GM19238 (cell line): ENCODE results near the gene TAF1B.

ENCODE experiments used
- DNase-seq: peaks from one replicate; pipeline ENCODE4 v3.0.0; 2011; ENCODE audit warnings: low spot score; ENCODE audit not compliant: insufficient read length

TAF1B gene

DNA sequence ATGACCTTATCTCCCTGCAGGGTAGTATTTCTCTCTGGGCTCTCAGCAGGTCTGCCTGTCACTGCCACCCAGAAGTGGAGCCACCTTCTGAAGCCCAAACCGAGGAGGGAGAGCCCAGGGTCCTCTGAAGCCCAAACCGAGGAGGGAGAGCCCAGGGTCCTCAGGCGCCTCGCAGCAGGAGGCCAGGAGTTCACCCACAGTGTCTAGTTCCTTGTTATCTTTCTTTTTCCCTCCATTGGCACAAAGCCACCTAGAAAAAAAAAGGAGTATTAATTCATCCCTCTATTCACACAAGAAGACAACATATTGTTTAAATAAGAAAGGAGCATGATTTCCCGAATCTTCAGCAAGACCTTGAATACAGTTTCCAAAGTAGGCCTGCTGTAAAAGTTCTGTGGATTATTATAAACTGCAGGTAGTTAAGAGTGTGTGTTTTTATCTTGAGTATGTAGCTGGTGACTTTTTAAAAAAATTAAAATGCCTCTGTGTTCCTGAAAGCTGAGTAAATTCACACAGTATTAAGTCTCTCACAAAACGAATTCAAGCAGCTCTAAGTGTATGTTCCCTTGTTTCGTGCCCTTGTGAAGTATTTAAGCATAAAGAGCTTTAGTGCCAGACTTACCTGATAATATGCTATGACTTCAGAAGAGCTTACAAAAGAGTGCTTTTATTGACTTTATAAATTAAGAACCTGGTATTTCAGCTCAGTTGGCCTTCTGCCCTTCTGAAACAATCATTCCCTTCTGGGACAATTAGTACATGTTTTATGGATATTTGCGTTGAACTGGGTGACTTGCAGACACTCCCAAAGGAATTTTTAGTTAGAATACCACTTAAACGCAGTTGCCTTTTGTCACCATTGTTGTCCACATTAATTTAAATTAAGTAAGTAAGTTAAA, 96.6 kb downstream of the TAF1B start:
- DNase-seq: no peak

DNA sequence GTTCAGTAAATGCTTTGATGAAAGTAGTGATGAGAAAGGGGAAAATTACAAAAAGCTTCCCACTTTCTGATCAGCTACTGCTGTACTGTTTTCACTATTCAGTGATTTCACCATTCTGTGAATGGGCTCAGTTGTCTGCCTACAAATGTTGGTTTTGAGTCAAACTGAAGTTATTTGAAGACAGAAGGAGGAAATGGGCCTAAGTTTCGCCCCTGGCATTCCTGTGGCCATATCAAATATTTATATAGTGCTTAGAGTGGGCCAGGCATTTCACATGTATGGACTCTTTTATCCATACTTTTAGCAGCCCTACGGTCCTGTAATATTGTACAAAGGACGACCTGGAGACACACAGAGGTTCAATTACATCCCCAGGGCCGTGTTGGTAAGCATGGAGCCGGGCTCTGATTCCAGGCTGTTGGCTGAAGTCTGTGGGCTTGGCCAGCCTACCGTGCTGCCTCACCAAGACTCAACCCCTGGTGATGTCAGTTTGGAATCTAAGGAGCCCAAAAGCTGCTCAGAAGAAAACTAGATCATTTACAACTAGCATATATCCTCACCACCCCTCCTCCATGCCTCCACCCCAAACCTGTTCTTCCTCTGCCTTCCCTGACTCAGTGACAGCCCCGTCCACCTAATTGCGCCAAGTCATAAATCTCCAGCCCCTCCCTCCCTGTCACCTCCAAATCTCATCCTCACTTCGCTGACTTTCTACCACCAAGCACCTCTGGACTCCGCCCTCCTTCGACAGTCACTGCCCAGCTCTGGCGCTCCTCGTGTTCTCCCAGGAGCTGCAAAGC, 98.1 kb downstream of the TAF1B start:
- no peak for DNase-seq

- no peak for DNase-seq
Observed at GRCh38 chr2:9941996-9942390, 98.7 kb downstream of the TAF1B start.

DNA sequence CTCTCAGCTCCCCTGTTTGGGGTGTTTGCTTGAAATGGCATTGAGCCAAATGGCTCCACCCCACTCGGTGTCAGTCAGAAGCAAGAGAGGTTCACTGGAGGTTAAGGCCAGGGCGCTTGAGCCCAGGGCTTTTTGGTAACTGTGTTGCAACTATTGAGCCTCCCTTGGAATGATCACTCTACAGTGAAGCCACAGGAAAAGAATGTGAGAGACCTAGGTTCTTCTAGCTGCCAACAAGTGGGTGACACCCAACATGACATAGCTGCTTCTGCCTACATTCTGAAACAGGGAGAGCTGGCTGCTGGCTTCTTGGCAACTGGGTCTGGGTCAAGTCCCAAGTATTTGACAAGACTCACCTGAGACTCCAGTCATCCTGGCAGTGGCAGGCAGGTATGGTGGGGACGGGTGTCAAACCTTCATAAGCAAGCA, 101.1 kb downstream of the TAF1B start:
- no peak for DNase-seq

DNA sequence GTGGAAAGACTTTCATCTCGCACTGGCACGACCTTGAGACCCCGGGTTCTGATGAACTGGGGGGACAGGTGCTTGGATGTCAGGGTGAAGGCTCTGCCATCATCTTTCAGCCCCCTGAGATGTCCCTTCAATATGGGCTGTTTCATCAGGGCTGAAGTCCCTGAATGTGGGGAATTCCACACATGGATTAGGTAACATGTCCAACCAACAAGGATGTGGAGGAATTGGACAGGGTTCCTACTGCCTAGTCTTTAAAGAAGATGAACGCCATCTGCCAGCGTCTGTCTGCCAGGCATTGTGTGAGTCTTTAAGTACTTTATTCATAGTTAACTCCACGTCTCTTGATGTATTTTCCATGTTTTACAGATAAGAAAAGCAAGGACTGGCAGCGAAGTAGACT, 102.3 kb downstream of the TAF1B start:
- no peak for DNase-seq

DNA sequence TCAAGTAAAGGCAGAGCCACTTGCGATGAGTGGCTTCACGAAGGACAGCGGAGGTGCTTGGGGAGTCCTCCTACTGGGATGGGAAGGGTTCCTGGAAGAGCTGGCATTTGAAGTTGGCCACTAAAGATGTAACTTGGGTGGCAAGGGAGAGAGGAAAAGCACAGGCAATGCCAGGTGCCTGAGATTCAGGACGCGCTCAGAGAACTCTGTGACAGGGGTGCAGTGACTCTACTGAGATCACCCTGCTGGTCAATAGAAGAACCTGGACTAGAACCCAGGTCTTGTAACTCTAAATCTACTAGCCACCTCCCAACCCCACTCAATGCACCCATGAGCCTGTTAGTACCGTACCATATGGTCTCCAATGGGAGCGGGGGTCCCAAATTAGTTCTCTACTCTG, 102.8 kb downstream of the TAF1B start:
- DNase-seq: no peak

- DNase-seq: no peak
Observed at GRCh38 chr2:9946818-9947217, 103.5 kb downstream of the TAF1B start.

- DNase-seq: no peak
Observed at GRCh38 chr2:9948721-9949120, 105.4 kb downstream of the TAF1B start.

- DNase-seq: no peak
Observed at GRCh38 chr2:9949239-9949991, 106.1 kb downstream of the TAF1B start.

DNA sequence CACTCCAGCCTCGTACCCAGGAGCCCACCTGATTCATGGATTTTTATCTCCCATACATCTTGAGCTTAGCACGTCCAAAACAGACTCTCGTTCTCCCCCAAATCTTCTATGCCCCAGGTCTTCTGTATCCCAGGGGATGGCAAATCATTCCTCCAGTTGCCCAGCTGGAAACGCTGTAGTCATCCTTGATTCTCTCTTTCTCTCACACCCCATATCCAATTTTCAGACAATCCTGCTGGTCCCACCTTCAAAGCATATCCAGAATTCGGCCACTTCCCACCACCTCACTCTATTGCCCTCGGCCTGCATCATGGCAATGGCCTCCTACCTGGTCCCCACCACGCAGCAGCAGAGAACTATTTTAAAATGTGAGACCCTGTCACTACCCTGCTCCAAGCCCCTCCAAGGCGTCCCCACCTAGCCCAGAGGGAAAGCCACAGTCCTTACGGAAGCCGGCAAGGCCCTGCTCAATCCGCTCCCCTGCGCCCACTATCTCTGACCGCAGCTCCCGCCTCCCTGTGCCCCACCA, 106.8 kb downstream of the TAF1B start:
- DNase-seq: no peak

DNA sequence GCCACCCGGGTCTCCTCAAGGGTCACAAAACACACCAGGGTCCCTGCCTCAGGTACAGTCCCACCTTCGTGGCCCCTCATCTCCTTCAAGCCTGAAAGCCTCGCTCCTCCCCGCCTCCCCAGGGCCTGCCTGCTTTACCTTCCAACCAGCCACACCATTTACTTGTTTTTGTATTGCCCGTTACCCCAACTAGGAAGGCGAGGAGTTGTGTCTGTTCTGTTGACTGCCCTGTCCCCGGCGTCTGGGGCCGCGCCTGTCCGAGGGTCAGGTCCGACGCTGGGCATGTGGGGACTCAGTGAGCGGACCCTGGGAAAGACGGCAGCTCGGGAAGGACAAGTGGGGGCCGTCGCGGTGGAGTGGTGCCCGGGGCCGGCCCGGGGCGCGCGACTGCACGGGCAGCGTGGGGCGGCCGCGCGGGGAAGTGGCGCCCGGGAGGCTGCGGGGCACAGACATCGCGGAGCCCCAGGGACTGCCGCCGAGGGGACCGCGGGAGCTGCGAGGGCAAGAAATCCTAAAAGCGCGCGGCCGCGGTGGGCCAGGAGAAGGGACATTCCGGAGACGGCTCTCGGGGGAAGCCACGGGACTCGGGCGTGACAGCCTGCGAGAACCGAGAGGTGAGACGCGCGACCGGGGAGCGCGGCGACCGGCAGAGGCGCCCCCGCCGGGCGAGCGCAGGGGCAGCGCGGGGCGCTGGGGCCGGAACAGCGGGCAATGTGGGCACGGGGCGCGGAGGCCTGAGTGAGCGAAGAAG, 107.4 kb downstream of the TAF1B start:
- peak; percentile 68 for DNase-seq

DNA sequence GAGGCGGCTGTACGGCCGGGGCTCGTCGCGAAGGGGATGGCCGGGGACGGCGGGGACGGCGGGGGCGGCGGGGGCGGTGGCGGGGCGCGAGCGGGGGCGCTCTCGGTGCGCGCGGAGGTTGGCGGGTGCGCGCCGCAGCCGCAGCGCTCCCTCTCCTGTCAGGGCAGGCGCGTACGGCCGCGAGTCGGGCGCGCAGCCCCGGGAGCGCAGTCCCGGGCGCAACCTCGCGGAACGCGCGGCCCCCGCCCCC, 107.9 kb downstream of the TAF1B start:
- no peak for DNase-seq

GRCh38 chr2:9951522-9952285, 108.4 kb downstream of the TAF1B start, which contains the start of gene GRHL1:
TSS of gene GRHL1 (plus strand) at chr2:9951693. CDS start at chr2:9951834, 141 bp downstream.
- DNase-seq: peak; percentile 99

- DNase-seq: no peak
Observed at GRCh38 chr2:9952286-9952737, 109.0 kb downstream of the TAF1B start.

GRCh38 chr2:9952856-9953503, 109.7 kb downstream of the TAF1B start:
- DNase-seq: no peak

- DNase-seq: no peak
Observed at GRCh38 chr2:9954136-9954535, 110.9 kb downstream of the TAF1B start.

DNA sequence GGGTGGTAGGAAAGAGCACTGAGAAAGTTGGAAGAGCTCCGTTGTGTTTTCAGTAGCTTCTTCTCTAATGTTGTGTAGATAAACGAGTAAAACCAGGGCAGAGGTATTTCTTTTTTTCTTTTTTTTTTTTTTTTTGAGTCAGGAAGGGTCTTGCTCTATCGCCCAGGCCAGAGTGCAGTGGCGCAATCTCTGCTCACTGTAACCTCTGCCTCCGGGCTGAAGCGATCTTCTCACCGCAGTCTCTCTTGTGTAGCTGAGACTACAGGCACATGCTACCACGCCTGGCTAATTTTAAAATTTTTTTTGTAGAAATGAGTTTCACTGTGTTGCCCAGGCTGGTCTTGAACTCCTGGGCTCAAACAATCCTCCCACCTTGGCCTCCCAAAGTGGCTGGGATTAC, 114.8 kb downstream of the TAF1B start:
- DNase-seq: no peak

- no peak for DNase-seq
Observed at GRCh38 chr2:9959262-9959661, 116.0 kb downstream of the TAF1B start.

- DNase-seq: no peak
Observed at GRCh38 chr2:9961013-9961412, 117.7 kb downstream of the TAF1B start.
